Endothelial cell of umbilical vein (primary cell): ENCODE results near the gene LENG8.

Experiments
- CTCF ChIP-seq, 2 donors: IDR thresholded peaks; 1 replicate in 1 of 2; 2 replicates in 1 of 2; pipeline ENCODE4 v1.5.1; 2011; ENCODE audit warnings: low read length in 2 of 2, mild to moderate bottlenecking in 2 of 2, moderate library complexity in 2 of 2, control low read depth in 1 of 2, inconsistent platforms in 1 of 2, low read depth in 1 of 2; ENCODE audit not compliant: insufficient read depth in 1 of 2; ENCODE audit errors: extremely low read depth in 1 of 2
- EZH2 ChIP-seq: IDR thresholded peaks from 2 replicates; pipeline ENCODE4 v1.6.1; 2012; ENCODE audit warnings: borderline replicate concordance, low read depth, mild to moderate bottlenecking, moderate library complexity, low read length, inconsistent platforms; ENCODE audit not compliant: severe bottlenecking
- FOS ChIP-seq: IDR thresholded peaks from 2 replicates; pipeline ENCODE4 v1.6.1; 2011; ENCODE audit warnings: mild to moderate bottlenecking, low read length, moderate library complexity, borderline replicate concordance; ENCODE audit not compliant: insufficient read depth
- MAX ChIP-seq: IDR thresholded peaks from 2 replicates; pipeline ENCODE4 v1.6.1; 2011; ENCODE audit not compliant: insufficient read depth, insufficient read length
- MYC ChIP-seq: IDR thresholded peaks from one replicate; pipeline ENCODE4 v1.6.1; 2011; ENCODE audit warnings: mild to moderate bottlenecking, low read depth, low read length
- POLR2A ChIP-seq: IDR thresholded peaks from 2 replicates; pipeline ENCODE4 v1.6.1; 2012; ENCODE audit warnings: low read depth, mild to moderate bottlenecking, control low read depth, low read length
- POLR2AphosphoS5 ChIP-seq: IDR thresholded peaks from 2 replicates; pipeline ENCODE4 v1.6.1; 2012; ENCODE audit warnings: low read depth, mild to moderate bottlenecking, control low read depth, low read length, moderate library complexity; ENCODE audit not compliant: insufficient read depth

GRCh38 chr19:54429545-54430227 lies 19.3 kb upstream of the LENG8 start:
- no peak for TF ChIP-seq CTCF (IDR thresholded peaks at IDR 0.05; ENCODE audit: extremely low read depth in 1 of 2, insufficient read depth in 1 of 2, low read depth in 1 of 2, low read length in 2 of 2)
- no peak for TF ChIP-seq POLR2A
- TF ChIP-seq MAX, result no peak
- TF ChIP-seq FOS, result no peak
- TF ChIP-seq POLR2AphosphoS5, result no peak
- TF ChIP-seq EZH2, result no peak
- TF ChIP-seq MYC, result no peak
